ENCODE measurements around the gene ZNF436. TPM values are rescaled to one million over a fixed set of nuclear protein-coding genes. Genes with fewer than 3 reads are reported as not detected.

Gene ZNF436
- total and polyA plus RNA-seq, 2 of the 13 experiments (the other 11 are each of a cell fraction or from before 2014, with no cell fraction given), result 4.3 to 9.9 TPM

GRCh38 chr1:23376890-23377811 lies 7.5 kb upstream of the ZNF436 start (continued):
- TF ChIP-seq GLI4 (CRISPR knock-in tag; IDR thresholded peaks at IDR 0.05; ENCODE audit: borderline replicate concordance) (no peak), ZNF30 (CRISPR knock-in tag; IDR thresholded peaks at IDR 0.05) (no peak), PBX2 (CRISPR knock-in tag; IDR thresholded peaks at IDR 0.05) (no peak), ZBTB38 (CRISPR knock-in tag; IDR thresholded peaks at IDR 0.05) (no peak), ATM (IDR thresholded peaks at IDR 0.05; ENCODE audit: borderline replicate concordance) (no peak), ZNF672 (CRISPR knock-in tag; IDR thresholded peaks at IDR 0.05) (no peak), ATRX (CRISPR knock-in tag; IDR thresholded peaks at IDR 0.05; ENCODE audit: borderline replicate concordance) (no peak), ZNF678 (CRISPR knock-in tag; IDR thresholded peaks at IDR 0.05) (no peak), NFATC3 (CRISPR knock-in tag; IDR thresholded peaks at IDR 0.05) (no peak), CBX2 (IDR thresholded peaks at IDR 0.05; ENCODE audit: low read depth, low read length) (no peak), CBX2 (CRISPR knock-in tag; IDR thresholded peaks at IDR 0.05; ENCODE audit: low read depth) (no peak), ZNF788 (CRISPR knock-in tag; IDR thresholded peaks at IDR 0.05; ENCODE audit: borderline replicate concordance) (no peak), ZSCAN25 (CRISPR knock-in tag; IDR thresholded peaks at IDR 0.05) (no peak), ZNF576 (CRISPR knock-in tag; IDR thresholded peaks at IDR 0.05) (no peak), ZNF20 (CRISPR knock-in tag; IDR thresholded peaks at IDR 0.05) (no peak)
- TF ChIP-seq, protein P1, sequence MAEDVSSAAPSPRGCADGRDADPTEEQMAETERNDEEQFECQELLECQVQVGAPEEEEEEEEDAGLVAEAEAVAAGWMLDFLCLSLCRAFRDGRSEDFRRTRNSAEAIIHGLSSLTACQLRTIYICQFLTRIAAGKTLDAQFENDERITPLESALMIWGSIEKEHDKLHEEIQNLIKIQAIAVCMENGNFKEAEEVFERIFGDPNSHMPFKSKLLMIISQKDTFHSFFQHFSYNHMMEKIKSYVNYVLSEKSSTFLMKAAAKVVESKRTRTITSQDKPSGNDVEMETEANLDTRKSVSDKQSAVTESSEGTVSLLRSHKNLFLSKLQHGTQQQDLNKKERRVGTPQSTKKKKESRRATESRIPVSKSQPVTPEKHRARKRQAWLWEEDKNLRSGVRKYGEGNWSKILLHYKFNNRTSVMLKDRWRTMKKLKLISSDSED (CRISPR knock-in tag; IDR thresholded peaks at IDR 0.05), result no peak
- TF ChIP-seq, protein P2, sequence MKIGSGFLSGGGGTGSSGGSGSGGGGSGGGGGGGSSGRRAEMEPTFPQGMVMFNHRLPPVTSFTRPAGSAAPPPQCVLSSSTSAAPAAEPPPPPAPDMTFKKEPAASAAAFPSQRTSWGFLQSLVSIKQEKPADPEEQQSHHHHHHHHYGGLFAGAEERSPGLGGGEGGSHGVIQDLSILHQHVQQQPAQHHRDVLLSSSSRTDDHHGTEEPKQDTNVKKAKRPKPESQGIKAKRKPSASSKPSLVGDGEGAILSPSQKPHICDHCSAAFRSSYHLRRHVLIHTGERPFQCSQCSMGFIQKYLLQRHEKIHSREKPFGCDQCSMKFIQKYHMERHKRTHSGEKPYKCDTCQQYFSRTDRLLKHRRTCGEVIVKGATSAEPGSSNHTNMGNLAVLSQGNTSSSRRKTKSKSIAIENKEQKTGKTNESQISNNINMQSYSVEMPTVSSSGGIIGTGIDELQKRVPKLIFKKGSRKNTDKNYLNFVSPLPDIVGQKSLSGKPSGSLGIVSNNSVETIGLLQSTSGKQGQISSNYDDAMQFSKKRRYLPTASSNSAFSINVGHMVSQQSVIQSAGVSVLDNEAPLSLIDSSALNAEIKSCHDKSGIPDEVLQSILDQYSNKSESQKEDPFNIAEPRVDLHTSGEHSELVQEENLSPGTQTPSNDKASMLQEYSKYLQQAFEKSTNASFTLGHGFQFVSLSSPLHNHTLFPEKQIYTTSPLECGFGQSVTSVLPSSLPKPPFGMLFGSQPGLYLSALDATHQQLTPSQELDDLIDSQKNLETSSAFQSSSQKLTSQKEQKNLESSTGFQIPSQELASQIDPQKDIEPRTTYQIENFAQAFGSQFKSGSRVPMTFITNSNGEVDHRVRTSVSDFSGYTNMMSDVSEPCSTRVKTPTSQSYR (CRISPR knock-in tag; IDR thresholded peaks at IDR 0.05; ENCODE audit: borderline replicate concordance), result no peak
- TF ChIP-seq, protein P3, sequence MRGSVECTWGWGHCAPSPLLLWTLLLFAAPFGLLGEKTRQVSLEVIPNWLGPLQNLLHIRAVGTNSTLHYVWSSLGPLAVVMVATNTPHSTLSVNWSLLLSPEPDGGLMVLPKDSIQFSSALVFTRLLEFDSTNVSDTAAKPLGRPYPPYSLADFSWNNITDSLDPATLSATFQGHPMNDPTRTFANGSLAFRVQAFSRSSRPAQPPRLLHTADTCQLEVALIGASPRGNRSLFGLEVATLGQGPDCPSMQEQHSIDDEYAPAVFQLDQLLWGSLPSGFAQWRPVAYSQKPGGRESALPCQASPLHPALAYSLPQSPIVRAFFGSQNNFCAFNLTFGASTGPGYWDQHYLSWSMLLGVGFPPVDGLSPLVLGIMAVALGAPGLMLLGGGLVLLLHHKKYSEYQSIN (CRISPR knock-in tag; IDR thresholded peaks at IDR 0.05; ENCODE audit: borderline replicate concordance), result no peak

Data from HepG2 (cell line).